Left colon (tissue), 2 donors: Measurements from ENCODE around the gene YJU2. TPM values are rescaled to one million over a fixed set of nuclear protein-coding genes. Genes with fewer than 3 reads are reported as not detected.
"Not testable (repeated sequence)": the region's sequence is repeated elsewhere in the genome, so short reads cannot be mapped to it uniquely, and the experiment has no call there.

Experiments
- ATAC-seq: fragments of 200-7000 bp; cut with Tn5 transposase; one replicate; pipeline ENCODE4 v1.9.1; 2020; ENCODE audit warnings: mild to moderate bottlenecking, moderate library complexity
- DNase-seq, 2 donors: peaks; one replicate each; pipeline ENCODE4 v3.0.0-alpha.2; 2020
- intact Hi-C, 2 donors: fragments of 100-400 bp; cut with DNase I in 1 of 2; cut with micrococcal nuclease in 1 of 2; formaldehyde crosslinking; loops; one replicate each; pipeline versions ENCODE4 v1.11.2 to v1.14.0; 2022; cut with DNase I, micrococcal nuclease
- total RNA-seq, 2 donors: library from RNA; stranded (reverse); fragmentation: NEBNext Ultra II Directional; extraction: Animal tissue kit (Norgen Biotek cat#: 25700); gene quantifications; one replicate each; pipeline ENCODE4 v1.2.1, GENCODE V29; 2021
- donor health status: DM: no; HTN: no; CAD: no.
- donor health status: DM: yes; HTN: yes; CAD: no.

The YJU2 gene
- total RNA-seq, 2 donors from 2014 or later, result 17.8 to 18.1 TPM

- intact Hi-C loops, result no loop called here
- no peak for ATAC-seq
- DNase-seq, result no peak
These were observed 13.8 kb downstream of the YJU2 start for GRCh38 chr19:4260613-4261191.

- intact Hi-C loops, result loop anchor here in 1 of 2 donors (5.0 kb wide), 1 partner anchor 87 kb away; no protein-coding TSS in a partner anchor
- ATAC-seq (no peak), DNase-seq (no peak)
These were observed 17.9 kb downstream of the YJU2 start for GRCh38 chr19:4264812-4265211.

- intact Hi-C loops, result loop anchor here in 1 of 2 donors (5.0 kb wide), 1 partner anchor 86 kb away; no protein-coding TSS in a partner anchor
- no peak for DNase-seq
- no peak for ATAC-seq
These were observed 19.5 kb downstream of the YJU2 start for GRCh38 chr19:4266253-4267000.

GRCh38 chr19:4267101-4267900 lies 20.4 kb downstream of the YJU2 start:
- intact Hi-C loops, result loop anchor here in 1 of 2 donors (5.0 kb wide), 1 partner anchor 85 kb away; no protein-coding TSS in a partner anchor
- DNase-seq (peak; percentile 42 to 69), ATAC-seq (peak; percentile 61)

GRCh38 chr19:4267901-4268815 lies 21.3 kb downstream of the YJU2 start:
- ATAC-seq (peak; percentile 84), DNase-seq (peak; percentile 64 to 81)
- intact Hi-C loops, result loop anchor here in 1 of 2 donors (5.0 kb wide), 1 partner anchor 84 kb away; no protein-coding TSS in a partner anchor

GRCh38 chr19:4268816-4269430 lies 22.0 kb downstream of the YJU2 start:
- peak; percentile 50 for ATAC-seq
- DNase-seq, result no peak
- intact Hi-C loops, result loop anchor here in 1 of 2 donors (5.0 kb wide), 1 partner anchor 83 kb away; no protein-coding TSS in a partner anchor

GRCh38 chr19:4272894-4273293 lies 26.0 kb downstream of the YJU2 start:
- DNase-seq, result no peak
- no peak for ATAC-seq
- intact Hi-C loops, result no loop called here

- DNase-seq, intact Hi-C loops, ATAC-seq: not testable (repeated sequence)
These were observed 27.4 kb downstream of the YJU2 start for GRCh38 chr19:4274321-4274686.

GRCh38 chr19:4277191-4277696 lies 30.4 kb downstream of the YJU2 start:
- DNase-seq (no peak), ATAC-seq (no peak)
- intact Hi-C loops, result no loop called here

GRCh38 chr19:4278010-4278409 lies 31.1 kb downstream of the YJU2 start:
- intact Hi-C loops, result no loop called here
- ATAC-seq, result no peak
- no peak for DNase-seq

- intact Hi-C loops, result no loop called here
- DNase-seq, result no peak
- no peak for ATAC-seq
These were observed 31.8 kb downstream of the YJU2 start, which contains the start of gene SHD for GRCh38 chr19:4278419-4279266. Gene SHD, plus strand, starts transcription at chr19:4279266. Its CDS starts 798 bp downstream, at chr19:4280064.

GRCh38 chr19:4279267-4279529 lies 32.3 kb downstream of the YJU2 start:
- intact Hi-C loops, result no loop called here
- ATAC-seq (no peak), DNase-seq (no peak)

GRCh38 chr19:4279530-4280422 lies 32.9 kb downstream of the YJU2 start:
- intact Hi-C loops, result no loop called here
- ATAC-seq, result no peak
- no peak for DNase-seq

GRCh38 chr19:4284176-4284958 lies 37.5 kb downstream of the YJU2 start:
- intact Hi-C loops, result no loop called here
- peak; percentile 95 for ATAC-seq
- DNase-seq, result peak; percentile 88 to 93

- intact Hi-C loops, result no loop called here
- no peak for DNase-seq
- ATAC-seq, result peak; percentile 30
These were observed 38.1 kb downstream of the YJU2 start for GRCh38 chr19:4284974-4285373.
